ENCODE results near the gene CTNNA2.

The CTNNA2 gene

DNA sequence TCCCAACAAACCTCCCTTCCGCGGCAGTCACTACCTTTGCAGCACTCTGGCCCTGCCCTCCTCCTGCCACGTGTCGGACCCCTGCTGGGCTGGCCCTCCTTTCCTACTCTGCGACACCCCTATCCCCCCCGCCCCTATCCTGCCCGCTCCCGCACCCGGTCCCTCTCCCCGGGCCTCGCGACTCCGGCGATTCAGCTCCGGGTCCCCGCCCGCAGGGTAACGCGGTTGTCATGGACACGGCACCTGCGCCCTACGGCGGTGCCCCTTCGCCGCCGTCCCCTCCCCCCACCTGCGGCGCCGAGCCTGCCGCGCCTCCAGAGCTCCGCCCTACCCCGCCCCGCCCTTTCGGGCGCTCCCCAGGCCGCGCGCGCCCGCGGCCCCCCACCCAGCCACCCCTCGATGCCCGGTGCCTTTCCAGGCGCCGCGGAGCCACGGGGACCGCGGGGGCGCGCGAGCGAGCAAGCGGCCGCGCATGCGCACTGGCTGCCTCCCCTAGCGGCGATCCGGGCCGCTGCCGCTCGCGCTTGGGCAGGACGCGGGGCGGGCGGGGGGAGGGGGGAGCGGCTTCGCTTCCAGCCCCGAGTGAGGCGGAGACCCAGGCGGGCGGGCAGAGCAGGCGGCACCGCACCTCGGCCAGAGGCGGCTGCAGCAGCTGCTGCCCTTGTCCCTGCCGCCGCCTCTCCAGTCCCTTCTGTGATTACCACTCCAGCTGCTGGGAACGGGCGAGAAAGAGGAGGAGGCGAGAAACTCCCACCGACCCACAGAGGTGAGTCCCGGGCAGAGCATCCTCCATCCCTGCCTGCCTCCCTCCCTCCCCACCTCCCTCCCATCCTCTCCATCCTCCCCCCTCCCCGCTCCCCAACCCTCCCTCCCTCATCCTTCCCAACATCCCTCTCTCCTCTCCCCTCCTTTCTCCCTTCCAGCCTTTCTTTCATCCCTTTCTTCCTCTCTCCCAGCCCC is at the start of gene CTNNA2:
TSS of gene CTNNA2 (plus strand) at position 610 of the 960 bp plus-strand sequence.
- no peak for TF ChIP-seq ZFX (IDR thresholded peaks at IDR 0.05; ENCODE audit: borderline replicate concordance)
- TF ChIP-seq, protein P1, sequence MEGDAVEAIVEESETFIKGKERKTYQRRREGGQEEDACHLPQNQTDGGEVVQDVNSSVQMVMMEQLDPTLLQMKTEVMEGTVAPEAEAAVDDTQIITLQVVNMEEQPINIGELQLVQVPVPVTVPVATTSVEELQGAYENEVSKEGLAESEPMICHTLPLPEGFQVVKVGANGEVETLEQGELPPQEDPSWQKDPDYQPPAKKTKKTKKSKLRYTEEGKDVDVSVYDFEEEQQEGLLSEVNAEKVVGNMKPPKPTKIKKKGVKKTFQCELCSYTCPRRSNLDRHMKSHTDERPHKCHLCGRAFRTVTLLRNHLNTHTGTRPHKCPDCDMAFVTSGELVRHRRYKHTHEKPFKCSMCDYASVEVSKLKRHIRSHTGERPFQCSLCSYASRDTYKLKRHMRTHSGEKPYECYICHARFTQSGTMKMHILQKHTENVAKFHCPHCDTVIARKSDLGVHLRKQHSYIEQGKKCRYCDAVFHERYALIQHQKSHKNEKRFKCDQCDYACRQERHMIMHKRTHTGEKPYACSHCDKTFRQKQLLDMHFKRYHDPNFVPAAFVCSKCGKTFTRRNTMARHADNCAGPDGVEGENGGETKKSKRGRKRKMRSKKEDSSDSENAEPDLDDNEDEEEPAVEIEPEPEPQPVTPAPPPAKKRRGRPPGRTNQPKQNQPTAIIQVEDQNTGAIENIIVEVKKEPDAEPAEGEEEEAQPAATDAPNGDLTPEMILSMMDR (IDR thresholded peaks at IDR 0.05): peak; percentile 69
- H3K27ac ChIP-seq: peak within 1 kb of the TSS; percentile 37

DNA sequence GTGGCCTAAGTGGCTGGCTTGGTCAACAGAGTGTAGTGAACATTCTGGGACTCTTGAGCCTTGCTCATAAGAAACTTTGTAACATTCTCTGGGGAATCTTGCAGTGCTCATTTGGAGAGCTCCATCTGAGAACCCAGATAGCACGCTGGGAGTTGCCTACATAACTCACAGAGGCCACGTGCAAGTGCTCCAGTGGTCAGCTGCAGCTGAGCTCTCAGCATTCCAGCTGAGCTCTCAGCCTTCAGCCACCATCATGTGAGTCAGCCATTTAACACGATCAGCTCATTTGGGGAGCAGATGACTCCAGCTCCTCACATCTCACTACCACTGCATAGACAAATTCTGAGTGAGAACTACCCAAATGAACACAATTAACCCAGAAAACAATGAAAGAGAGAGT is 25.5 kb upstream of the CTNNA2 start:
- TF ChIP-seq, protein P1 (IDR thresholded peaks at IDR 0.05): no peak
- TF ChIP-seq ZFX (IDR thresholded peaks at IDR 0.05; ENCODE audit: borderline replicate concordance): no peak
- no peak overlapping the region for H3K27ac ChIP-seq

DNA sequence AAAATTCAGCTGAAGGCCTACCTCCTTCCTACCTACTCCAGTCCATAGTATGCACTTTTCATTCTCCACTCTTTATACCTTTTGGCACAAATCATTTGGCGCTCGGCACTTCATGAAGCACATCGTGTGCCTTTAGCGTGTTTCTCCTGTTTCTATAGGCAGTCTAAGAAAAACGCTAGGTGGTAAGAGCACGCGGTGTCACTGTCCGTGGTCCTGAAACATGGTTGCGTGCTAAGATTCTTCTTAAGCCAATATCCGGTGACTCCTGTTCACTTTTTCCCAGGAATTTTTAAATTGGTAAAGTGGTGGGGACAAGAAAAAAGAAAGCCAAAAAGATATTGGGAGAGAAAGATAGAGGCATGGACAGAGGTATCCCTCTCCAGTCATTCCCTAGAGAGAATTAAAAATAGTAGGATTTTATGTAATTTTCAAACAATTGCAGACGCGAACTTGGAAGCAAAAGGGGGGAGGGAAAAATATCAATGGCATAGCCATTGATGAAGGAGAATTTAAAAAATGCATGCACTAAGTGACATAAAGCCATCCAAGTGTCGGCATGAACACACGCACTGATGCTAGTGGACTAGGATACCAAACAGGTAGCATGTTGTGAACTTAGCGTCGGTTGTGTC is 1.4 kb upstream of the CTNNA2 start:
- peak overlapping the region; percentile 37 for H3K27ac ChIP-seq
- TF ChIP-seq, protein P1 (IDR thresholded peaks at IDR 0.05): no peak
- no peak for TF ChIP-seq ZFX (IDR thresholded peaks at IDR 0.05; ENCODE audit: borderline replicate concordance)

DNA sequence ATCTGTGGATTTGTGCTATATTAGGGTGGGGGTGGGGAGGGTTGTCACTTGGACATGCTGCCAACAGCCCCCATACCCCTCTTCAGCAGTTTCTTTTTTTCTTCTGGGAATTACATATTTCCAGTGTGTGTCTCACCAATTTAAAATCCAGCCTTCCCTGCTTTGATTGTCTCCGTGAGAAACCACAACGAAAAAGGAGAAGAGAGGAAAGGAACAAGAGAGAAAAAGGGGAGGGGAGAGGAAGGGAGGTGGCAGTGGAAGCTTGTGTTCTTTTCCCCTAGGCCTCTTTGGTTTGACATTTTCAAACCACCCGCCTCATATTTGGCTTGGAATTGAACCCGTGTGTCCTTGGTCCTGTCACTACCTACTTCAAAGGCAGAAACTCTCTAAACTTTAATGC is 860 bp downstream of the CTNNA2 start:
- no peak for TF ChIP-seq ZFX (IDR thresholded peaks at IDR 0.05; ENCODE audit: borderline replicate concordance)
- TF ChIP-seq, protein P1 (IDR thresholded peaks at IDR 0.05): no peak
- no peak overlapping the region for H3K27ac ChIP-seq

DNA sequence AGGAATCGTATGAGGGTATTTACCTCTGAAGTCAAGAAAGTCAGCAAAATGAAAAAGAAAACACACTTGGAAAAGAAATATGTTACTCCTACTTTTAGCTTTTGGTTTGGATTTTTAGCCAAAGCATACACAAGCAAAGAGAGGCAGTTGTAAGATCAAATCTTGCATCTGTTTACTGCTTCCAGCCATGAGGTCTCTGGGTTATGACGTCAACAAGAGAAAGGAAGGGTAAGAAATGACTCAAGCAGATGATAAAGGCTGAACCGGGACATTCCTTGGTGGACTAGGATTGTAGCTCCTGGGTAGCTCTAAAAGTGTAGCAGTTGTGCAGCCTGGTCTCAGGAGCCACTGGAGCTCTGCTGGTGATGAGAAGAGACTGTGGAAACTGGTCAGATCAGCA is 16.8 kb downstream of the CTNNA2 start:
- no peak overlapping the region for H3K27ac ChIP-seq
- no peak for TF ChIP-seq ZFX (IDR thresholded peaks at IDR 0.05; ENCODE audit: borderline replicate concordance)
- TF ChIP-seq, protein P1 (IDR thresholded peaks at IDR 0.05): no peak

DNA sequence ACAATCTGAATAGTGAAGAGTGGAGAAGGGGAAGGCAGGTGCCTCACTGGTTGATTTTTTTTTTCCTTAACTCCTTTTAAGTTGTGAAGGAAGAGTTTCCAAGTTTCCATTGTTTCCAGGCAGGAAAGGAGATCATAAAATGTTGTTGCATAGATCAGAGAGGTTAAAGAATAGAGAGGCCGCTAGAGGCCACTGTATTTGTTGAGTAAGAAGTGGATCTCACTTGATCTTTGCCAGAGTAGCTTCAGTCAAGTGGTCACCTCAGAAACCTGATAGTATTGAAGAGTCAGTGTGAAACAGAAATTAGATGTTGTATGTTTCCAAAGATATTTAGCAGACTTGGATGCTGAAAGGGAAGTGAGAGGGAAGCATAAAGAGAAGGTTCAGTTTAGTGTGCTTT is 17.6 kb downstream of the CTNNA2 start:
- no peak overlapping the region for H3K27ac ChIP-seq
- no peak for TF ChIP-seq ZFX (IDR thresholded peaks at IDR 0.05; ENCODE audit: borderline replicate concordance)
- TF ChIP-seq, protein P1 (IDR thresholded peaks at IDR 0.05): peak; percentile 49

DNA sequence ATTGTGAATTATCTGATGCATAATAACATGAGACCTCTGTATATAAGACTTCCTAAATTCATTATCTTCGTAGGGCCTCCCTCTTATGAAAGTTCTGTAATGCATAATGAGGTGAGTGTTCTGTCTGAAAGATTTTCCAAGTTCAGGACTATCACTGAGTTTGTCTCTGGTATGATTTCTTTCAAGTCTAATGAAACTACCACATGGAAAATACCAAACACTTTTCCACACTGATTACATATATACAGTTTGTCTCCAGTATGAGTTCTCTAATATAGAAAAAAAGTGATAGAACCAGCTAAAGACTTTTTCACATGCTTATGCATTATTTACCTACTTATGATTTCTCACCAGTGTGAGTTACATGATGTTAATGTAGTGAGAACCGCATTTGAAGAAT is 34.7 kb downstream of the CTNNA2 start:
- no peak overlapping the region for H3K27ac ChIP-seq
- TF ChIP-seq, protein P1 (IDR thresholded peaks at IDR 0.05): no peak
- no peak for TF ChIP-seq ZFX (IDR thresholded peaks at IDR 0.05; ENCODE audit: borderline replicate concordance)

All from 22Rv1 (cell line).